GM18505 (cell line): ENCODE data around the gene MYORG.

Source experiments
- ATAC-seq: cut with Tn5 transposase; IDR thresholded peaks from one replicate; pipeline ENCODE4 v1.9.1; 2021; ENCODE audit not compliant: unreplicated experiment
- POLR2A ChIP-seq: IDR thresholded peaks from 4 replicates; pipeline ENCODE4 v1.6.1; 2011; ENCODE audit warnings: borderline replicate concordance; ENCODE audit not compliant: insufficient read depth, insufficient read length; ENCODE audit errors: extremely low read depth

The MYORG gene

DNA sequence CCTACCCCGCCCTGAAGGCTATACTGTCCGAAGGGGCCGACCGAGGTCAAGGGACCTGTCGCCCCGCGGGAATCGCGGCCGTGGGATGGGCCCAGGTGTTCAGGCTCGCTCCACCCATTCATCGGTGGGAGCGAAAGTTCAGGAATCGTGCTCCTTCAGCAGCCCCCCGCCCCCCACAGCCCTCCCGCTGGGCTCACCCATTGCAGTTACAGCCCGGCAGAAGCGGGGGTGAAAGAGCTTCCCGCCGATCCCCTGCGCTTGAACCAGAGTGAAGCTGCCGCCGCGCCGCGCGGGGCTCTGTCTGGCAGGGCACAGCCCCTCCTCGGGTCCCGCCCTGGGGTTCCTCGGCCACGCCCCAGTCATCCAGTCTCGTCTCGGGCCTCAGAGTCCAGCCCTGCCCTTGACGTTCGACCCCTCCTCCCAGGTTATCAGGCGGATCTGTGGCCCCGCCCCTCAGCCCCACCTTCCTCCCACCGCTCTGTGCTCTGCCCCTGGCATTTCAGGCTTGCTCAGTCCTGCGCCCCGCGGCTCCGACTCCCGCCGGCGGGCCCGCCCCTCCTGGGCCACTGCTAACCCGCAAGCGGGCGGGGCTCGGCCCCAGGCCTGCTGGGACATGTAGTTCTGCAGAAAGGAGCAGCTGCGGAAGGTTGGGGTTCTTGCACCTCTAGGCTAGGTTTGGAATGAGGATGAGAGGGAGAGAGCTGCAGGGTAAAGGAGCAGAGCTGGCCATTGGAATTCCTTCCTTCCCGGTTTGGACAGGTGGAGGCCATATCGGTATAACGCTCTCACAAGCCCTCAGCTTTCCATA, at the start of gene MYORG:
Gene MYORG (minus strand): TSS at position 303 of the 808 bp plus-strand sequence. CDS start 3,955 bp downstream, outside the sequence.
- ATAC-seq = peak; percentile 82
- no peak for TF ChIP-seq POLR2A

DNA sequence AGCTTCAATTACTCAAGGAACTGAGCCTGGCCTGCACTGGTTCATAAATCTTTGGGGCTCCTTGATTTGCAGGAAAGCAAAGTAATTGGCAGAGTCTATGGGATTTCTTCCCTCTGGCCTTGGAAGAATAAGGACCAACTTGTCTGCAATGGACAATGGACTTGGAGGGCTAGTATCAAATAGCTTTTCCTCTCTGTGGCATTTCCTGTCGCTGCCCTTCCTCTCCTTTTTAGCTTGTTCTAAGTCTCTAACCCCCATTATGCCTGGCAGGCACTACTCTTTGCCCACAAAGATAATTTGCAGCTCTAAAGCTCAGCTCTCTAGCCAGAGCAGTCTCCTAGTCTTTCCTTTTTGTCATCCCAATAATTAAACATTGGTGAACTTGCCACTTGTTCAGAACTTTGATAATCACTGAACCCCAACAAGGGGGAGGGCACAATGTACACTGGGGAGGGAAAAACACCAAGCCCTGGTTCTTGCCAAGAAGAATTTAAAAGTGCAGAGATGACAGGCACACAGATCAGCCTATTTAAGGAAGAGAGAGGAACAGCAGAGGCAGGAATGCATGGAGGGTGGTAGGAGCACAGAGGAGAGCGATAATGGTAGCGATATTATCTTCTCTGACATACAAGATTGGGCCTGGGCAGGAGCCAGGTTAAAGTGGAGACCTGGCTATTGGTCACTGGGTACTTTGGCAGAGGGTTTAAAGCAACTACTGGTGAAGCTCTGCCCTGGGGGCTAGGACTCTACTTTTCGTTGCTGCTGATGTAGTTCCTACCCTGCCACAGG, 43.2 kb upstream of the MYORG start:
- TF ChIP-seq POLR2A = no peak
- no peak for ATAC-seq

- no peak for TF ChIP-seq POLR2A
These were observed 41.0 kb upstream of the MYORG start for GRCh38 chr9:34417734-34418133.

DNA sequence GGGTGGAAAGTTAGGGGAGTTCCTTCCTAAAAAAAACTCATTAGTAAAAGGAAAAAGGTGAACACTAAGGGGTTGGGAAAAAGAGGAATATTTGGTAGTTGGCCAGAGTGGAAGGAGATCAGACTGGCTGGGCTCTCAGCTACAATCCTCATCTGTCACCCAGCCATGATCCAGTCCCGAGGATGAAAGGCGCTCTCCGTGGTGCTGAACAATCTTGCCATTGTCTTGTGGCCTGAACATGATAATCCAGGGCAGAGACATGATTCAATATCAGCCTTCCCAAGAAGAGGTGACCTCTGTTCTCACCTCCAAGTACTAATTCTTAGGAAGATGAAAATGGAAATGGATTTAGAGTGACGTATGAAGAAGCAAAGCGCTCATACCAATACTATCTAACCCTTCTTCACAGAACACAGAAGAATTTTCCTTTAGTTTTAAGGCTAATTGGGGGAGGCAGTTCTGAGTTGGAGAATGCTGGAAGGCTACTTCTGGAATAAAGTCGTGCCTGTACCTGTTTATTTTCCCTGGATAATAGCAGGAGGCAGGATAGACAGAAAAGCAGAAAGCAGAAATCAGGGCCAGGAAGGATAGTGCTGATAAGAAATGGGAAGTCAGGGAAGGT, 36.6 kb upstream of the MYORG start:
- TF ChIP-seq POLR2A = no peak
- ATAC-seq = no peak

More at GRCh38 chr9:34417734-34418133, 41.0 kb upstream of the MYORG start:
- ATAC-seq = no peak

DNA sequence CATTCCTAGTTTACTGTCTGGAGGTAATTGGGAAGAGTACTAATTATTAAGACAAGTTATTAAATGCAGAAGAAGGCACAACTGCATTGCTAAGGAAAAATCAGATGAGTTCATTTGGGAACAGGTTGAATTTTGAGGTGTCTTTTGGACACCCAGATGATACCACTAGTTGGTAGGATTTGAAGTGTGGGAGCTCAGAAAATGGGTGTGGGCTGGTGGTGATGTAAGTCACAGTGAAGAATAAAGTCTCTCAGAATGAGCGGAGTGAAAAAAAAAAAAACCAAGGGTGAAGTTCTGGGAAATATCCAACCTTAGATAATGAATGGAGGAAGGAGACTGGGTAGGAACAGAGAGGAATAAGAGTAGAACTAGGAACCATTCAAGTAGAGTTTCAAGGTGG, 35.6 kb upstream of the MYORG start:
- ATAC-seq = no peak
- TF ChIP-seq POLR2A = no peak

DNA sequence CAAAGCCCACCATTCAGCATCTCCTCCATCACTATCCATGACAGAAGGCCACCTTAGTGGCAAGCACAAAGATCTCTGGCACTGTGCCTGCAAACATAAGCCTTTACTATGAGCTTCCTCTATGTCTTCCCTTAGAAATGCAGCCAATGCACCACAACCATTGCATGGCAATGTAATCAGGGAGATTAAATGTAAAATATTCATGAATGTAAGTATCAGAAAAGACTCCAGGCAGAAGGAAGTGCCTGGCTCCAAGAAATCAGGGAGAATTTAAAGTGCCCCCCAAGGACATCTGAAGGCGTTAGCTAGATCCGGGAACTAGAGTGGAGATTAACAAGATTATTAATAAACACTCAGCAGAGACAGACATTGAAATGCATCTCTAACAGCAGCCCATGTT, 32.5 kb upstream of the MYORG start:
- TF ChIP-seq POLR2A = no peak
- no peak for ATAC-seq

DNA sequence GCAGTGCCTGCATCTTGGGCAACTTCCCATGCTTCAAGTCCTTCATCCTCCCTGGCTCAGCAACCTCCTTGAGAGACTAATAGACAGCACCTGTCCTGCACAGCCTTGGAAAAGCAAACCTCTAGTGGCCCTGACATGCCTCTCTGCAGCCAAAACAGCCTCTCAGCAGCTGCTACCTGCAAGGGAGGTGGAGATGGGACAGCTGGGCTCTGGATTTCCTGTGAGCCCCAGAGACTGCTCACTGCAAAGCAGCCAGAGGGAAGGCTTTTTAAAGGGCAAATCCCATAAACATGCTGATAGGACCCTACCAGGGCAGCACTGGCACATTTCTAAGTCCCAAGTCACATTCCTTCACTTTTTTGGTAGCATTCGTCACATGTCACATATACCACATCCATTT, 31.5 kb upstream of the MYORG start:
- ATAC-seq = no peak
- TF ChIP-seq POLR2A = no peak

GRCh38 chr9:34406219-34406618, 29.5 kb upstream of the MYORG start:
- TF ChIP-seq POLR2A = no peak
- ATAC-seq = no peak

DNA sequence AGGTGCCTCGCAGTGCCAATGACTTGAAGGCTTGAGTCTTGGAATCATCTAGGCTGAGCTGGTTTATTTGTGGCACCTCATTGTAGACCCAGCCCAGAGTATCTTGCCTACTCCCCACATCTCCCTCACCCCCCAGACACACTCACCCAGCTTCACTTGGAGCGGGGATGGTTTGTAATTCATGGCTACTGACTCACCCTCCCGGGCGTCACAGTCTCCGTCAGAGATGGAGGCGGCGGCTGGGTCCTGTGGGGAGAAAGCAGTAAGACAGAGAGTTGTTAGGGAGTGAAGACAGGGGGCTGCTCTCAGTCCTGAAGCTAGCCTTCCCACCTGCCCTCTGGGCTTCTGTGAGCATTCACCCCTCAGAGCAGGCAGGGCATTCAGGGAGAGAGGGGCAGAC, 29.0 kb upstream of the MYORG start:
- no peak for TF ChIP-seq POLR2A
- ATAC-seq = no peak

GRCh38 chr9:34403554-34404380, 27.1 kb upstream of the MYORG start:
- no peak for ATAC-seq
- TF ChIP-seq POLR2A = no peak

GRCh38 chr9:34400686-34401602, 24.2 kb upstream of the MYORG start:
- no peak for ATAC-seq
- TF ChIP-seq POLR2A = no peak

GRCh38 chr9:34400275-34400674, 23.6 kb upstream of the MYORG start:
- no peak for ATAC-seq
- no peak for TF ChIP-seq POLR2A
